NCI-H2196 (cell line): Measurements from ENCODE around the gene PHRF1.
A peak's percentile ranks its signal among the peaks of the same experiment; 100 is the strongest.
"Not testable (repeated sequence)": the region's sequence is repeated elsewhere in the genome, so short reads cannot be mapped to it uniquely, and the experiment has no call there.

Experiments
- DNase-seq: peaks from one replicate; lab custom pipeline; 2025; ENCODE audit not compliant: unreplicated experiment; lab: John Stamatoyannopoulos, UW

The PHRF1 gene

GRCh38 chr11:573146-573759, 3.0 kb upstream of the PHRF1 start:
- DNase-seq: no peak

GRCh38 chr11:574031-574570, 2.2 kb upstream of the PHRF1 start:
- DNase-seq: not testable (repeated sequence)

DNA sequence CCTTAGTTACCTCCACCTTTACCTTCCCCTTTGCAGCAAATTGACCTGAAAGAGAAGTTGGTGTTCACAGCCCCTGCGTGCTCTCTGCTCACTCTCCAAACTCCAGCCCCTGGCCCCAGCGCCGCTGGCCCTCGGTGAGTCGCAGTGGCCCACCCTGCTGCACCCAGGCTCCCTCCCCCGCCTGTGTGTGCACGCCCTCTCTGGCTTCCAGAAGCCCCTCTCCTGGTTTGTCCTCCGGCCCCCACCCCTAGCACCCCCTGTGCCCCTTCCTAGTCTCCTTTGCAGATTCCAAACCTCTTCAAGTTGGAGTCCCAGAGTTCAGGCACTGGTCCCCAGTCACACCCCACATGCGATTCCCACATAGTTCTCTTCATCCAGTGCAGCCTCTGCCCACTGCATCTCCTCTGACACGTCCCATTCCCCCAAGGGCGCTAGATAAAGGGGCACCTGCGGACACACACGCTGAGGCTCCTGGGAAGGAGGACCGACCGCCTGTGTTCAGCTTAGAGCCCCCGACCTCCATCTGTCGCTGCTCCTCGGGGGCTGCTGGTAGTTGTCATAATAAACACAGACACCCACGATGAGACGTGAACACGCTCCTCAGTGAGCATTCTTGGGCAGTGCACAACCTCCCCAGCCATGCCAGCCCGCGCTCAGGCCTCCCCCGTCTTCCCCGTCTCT, 1.5 kb upstream of the PHRF1 start:
- DNase-seq: no peak

- DNase-seq: peak; percentile 85
Observed at GRCh38 chr11:575313-575995, 816 bp upstream of the PHRF1 start.

- no peak for DNase-seq
Observed at GRCh38 chr11:576811-577610, 741 bp downstream of the PHRF1 start.

DNA sequence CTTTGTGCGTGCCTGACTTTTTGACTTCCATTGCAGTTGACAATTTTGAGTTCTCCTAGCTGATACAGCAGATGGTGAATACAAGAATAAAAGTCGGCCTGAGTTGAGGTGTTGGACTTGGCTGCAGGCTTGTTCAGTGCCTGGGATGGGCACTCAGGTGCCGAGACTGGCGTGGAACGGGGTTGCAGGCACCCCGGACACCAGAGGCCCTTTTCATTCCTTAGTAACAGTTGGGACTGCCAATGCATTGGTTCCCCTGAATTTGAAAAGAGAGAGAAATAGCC, 1.3 kb downstream of the PHRF1 start:
- DNase-seq: no peak

GRCh38 chr11:578276-579035, 2.2 kb downstream of the PHRF1 start:
- no peak for DNase-seq

GRCh38 chr11:579830-580601, 3.7 kb downstream of the PHRF1 start:
- DNase-seq: no peak

DNA sequence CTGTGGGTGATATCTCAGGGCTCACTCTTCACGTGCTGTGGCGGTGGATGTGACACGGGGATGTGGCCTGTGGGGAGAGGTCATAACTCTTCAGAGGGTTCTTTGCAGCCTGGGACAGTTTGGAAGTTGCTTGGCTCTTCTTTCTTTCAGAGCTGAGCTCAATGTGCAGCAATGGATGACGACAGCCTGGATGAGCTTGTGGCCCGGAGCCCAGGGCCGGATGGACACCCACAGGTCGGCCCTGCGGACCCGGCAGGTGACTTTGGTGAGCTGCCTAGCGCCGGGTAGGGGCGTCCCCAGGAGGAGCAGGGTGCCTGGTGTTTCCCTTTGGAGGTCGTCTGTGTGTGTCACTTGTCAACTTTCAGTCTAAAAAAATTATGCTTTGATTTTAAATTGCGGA, 5.1 kb downstream of the PHRF1 start:
- DNase-seq: no peak

DNA sequence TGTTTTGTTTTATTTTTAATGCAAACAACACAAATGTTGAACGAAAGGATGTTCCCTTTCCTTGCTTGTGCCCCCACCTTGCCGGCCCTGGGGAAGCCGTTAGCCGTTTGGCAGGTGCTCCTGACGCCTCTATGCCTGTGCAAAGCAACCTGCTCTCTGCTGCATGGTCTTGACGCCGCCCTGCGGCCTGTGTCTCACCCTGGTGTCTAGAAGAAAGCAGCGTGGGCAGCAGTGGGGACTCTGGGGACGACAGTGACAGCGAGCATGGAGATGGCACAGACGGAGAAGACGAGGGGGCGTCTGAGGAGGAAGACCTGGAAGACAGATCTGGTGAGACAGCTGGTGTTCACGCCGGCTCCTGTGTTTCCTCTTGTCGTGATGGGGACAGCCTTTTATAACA, 5.5 kb downstream of the PHRF1 start:
- no peak for DNase-seq

GRCh38 chr11:584287-584686, 8.0 kb downstream of the PHRF1 start:
- no peak for DNase-seq

GRCh38 chr11:586376-587316, 10.4 kb downstream of the PHRF1 start:
- no peak for DNase-seq

GRCh38 chr11:587546-587945, 11.3 kb downstream of the PHRF1 start:
- DNase-seq: no peak

GRCh38 chr11:587978-588380, 11.7 kb downstream of the PHRF1 start:
- DNase-seq: no peak

DNA sequence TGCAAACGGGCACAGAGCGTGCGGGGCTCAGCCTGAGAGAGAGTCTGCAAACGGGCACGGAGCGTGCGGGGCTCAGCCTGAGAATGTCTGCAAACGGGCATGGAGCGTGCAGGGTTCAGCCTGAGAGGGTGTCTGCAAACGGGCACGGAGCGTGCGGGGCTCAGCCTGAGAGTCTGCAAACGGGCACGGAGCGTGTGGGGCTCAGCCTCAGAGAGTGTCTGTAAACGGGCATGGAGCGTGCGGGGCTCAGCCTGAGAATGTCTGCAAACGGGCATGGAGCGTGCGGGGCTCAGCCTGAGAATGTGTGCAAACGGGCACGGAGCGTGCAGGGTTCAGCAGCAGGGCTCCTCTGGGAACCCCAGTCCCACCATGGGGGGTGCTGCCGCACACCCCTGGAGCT, 13.5 kb downstream of the PHRF1 start:
- no peak for DNase-seq

- DNase-seq: no peak
Observed at GRCh38 chr11:590997-591396, 14.7 kb downstream of the PHRF1 start.

DNA sequence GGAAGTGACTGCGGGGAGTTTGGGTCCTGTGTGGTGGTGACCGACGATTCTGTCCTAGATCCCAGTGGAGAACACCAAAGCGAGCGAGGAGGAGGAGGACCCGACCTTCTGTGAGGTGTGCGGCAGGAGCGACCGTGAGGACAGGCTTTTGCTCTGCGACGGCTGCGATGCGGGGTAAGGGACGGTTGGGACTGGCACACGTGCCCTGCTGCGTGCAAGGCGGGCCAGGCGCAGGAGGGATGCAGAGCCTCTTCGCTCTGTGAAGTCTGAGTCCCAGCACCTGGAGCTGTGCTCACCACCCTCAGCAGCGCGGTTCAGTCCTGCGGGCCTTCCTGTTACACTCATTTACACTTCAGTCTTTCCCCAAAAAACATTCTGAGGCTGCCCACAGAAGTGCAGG, 16.2 kb downstream of the PHRF1 start:
- DNase-seq: no peak

DNA sequence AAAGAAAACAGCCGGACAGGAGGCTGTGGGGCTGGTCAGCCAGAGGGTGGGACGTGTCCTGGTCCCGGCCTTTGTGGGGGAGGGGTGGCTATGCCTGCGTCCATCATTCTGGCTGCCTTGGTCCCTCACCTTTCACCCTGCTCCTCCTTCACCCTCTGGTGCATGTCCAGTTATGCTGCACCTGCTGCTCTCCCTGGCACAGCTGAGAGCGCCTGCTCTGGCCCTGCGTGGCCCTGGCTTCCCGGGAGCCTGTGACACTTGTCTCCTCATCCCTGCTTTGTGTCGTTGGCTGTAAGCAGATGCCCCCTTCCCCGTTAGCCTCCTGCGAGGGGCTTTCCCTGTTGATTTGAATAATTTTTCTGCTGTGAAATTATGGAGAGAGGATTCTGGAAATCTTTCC, 16.6 kb downstream of the PHRF1 start:
- no peak for DNase-seq

DNA sequence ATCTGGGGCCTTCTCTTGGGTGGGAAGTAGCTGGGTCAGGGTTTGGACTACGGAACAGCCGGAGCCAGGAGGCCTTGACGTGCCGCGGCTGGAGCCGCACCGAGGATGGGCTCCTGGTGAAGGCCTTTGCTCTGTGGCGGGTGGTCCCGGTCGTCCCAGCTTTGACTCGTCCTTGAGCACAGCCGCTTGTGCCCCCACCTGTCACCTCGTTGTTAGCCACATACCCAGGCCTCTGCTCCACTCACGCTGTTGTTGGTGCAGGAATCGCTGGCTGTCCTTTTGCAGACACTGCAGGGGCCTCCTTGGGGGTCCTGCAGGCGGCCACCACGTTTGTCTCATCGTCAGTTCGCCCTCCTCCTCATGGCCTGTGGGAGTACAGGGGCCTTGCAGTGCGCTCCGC, 17.1 kb downstream of the PHRF1 start:
- no peak for DNase-seq
